Mucosa of stomach (tissue), 1 donor: ENCODE data around the gene LPCAT2.
A peak's percentile ranks its signal among the peaks of the same experiment; 100 is the strongest.

Source experiments
- H3K27me3 ChIP-seq: one replicate; pipeline ENCODE4 v1.7.0; 2013; ENCODE audit warnings: mild to moderate bottlenecking, low read length; ENCODE audit not compliant: control insufficient read depth, insufficient read depth
- H3K36me3 ChIP-seq: one replicate; pipeline ENCODE4 v1.7.0; 2013; ENCODE audit warnings: low read length; ENCODE audit not compliant: control insufficient read depth, insufficient read depth
- H3K4me1 ChIP-seq: one replicate; pipeline ENCODE4 v1.7.0; 2013; ENCODE audit warnings: mild to moderate bottlenecking, low read length; ENCODE audit not compliant: control insufficient read depth, insufficient read depth
- H3K4me3 ChIP-seq: one replicate; pipeline ENCODE4 v1.7.0; 2013; ENCODE audit warnings: low read length
- H3K9ac ChIP-seq: one replicate; pipeline ENCODE4 v1.7.0; 2013; ENCODE audit warnings: mild to moderate bottlenecking, low read length, moderate library complexity
- H3K9me3 ChIP-seq: one replicate; pipeline ENCODE4 v1.7.0; 2013; ENCODE audit warnings: mild to moderate bottlenecking, low read length, moderate library complexity; ENCODE audit not compliant: control insufficient read depth
- donor health status: Pancreatic carcinoma.

LPCAT2 gene

GRCh38 chr16:55473587-55473986, 35.3 kb upstream of the LPCAT2 start:
- H3K36me3 ChIP-seq, result no peaks in the 10 kb centered on the region
- H3K9me3 ChIP-seq, result no peaks in the 10 kb centered on the region
- peaks cover 17% of the 10 kb centered on the region for H3K4me1 ChIP-seq
- no peaks in the 10 kb centered on the region for H3K27me3 ChIP-seq
- no peak overlapping the region for H3K4me3 ChIP-seq
- H3K9ac ChIP-seq, result no peak overlapping the region

- Histone ChIP-seq H3K9ac (no peak overlapping the region), H3K36me3 (no peaks in the 10 kb centered on the region), H3K4me3 (no peak overlapping the region), H3K27me3 (peaks cover 5% of the 10 kb centered on the region), H3K9me3 (no peaks in the 10 kb centered on the region), H3K4me1 (peaks cover 17% of the 10 kb centered on the region)
Measured at GRCh38 chr16:55474821-55475220, 34.1 kb upstream of the LPCAT2 start.

GRCh38 chr16:55475919-55476318, 33.0 kb upstream of the LPCAT2 start:
- H3K27me3 ChIP-seq, result peaks cover 16% of the 10 kb centered on the region
- no peaks in the 10 kb centered on the region for H3K9me3 ChIP-seq
- H3K36me3 ChIP-seq, result no peaks in the 10 kb centered on the region
- H3K4me1 ChIP-seq, result peaks cover 9% of the 10 kb centered on the region
- no peak overlapping the region for H3K9ac ChIP-seq
- H3K4me3 ChIP-seq, result no peak overlapping the region

GRCh38 chr16:55476625-55477533, 32.0 kb upstream of the LPCAT2 start:
- H3K27me3 ChIP-seq, result peaks cover 19% of the 10 kb centered on the region
- no peaks in the 10 kb centered on the region for H3K9me3 ChIP-seq
- no peak overlapping the region for H3K4me3 ChIP-seq
- no peaks in the 10 kb centered on the region for H3K36me3 ChIP-seq
- H3K4me1 ChIP-seq, result peaks cover 3% of the 10 kb centered on the region
- H3K9ac ChIP-seq, result peak overlapping the region; percentile 24

GRCh38 chr16:55477736-55478135, 31.1 kb upstream of the LPCAT2 start:
- Histone ChIP-seq H3K9ac (peak overlapping the region; percentile 24), H3K27me3 (peaks cover 19% of the 10 kb centered on the region), H3K36me3 (no peaks in the 10 kb centered on the region), H3K4me1 (no peaks in the 10 kb centered on the region), H3K4me3 (no peak overlapping the region), H3K9me3 (no peaks in the 10 kb centered on the region)

GRCh38 chr16:55478827-55479429, 29.9 kb upstream of the LPCAT2 start, which contains the start of gene MMP2:
Gene MMP2, plus strand, starts transcription at chr16:55479198. Its CDS starts 282 bp downstream, at chr16:55479480.
- no peaks in the 10 kb centered on the region for H3K36me3 ChIP-seq
- H3K27me3 ChIP-seq, result peaks cover 19% of the 10 kb centered on the region
- no peaks in the 10 kb centered on the region for H3K9me3 ChIP-seq
- no peaks in the 10 kb centered on the region for H3K4me1 ChIP-seq
- peak within 1 kb of the TSS; percentile 35 for H3K9ac ChIP-seq
- H3K4me3 ChIP-seq, result no peak within 1 kb of the TSS

- Histone ChIP-seq H3K4me1 (no peaks in the 10 kb centered on the region), H3K9ac (peak overlapping the region; percentile 35), H3K27me3 (peaks cover 19% of the 10 kb centered on the region), H3K36me3 (no peaks in the 10 kb centered on the region), H3K9me3 (no peaks in the 10 kb centered on the region), H3K4me3 (no peak overlapping the region)
Measured at GRCh38 chr16:55479430-55480140, 29.3 kb upstream of the LPCAT2 start.

GRCh38 chr16:55480228-55480655, 28.6 kb upstream of the LPCAT2 start:
- no peaks in the 10 kb centered on the region for H3K4me1 ChIP-seq
- H3K4me3 ChIP-seq, result no peak overlapping the region
- no peaks in the 10 kb centered on the region for H3K9me3 ChIP-seq
- peaks cover 19% of the 10 kb centered on the region for H3K27me3 ChIP-seq
- H3K9ac ChIP-seq, result peak overlapping the region; percentile 35
- H3K36me3 ChIP-seq, result no peaks in the 10 kb centered on the region

GRCh38 chr16:55481023-55481422, 27.8 kb upstream of the LPCAT2 start:
- no peaks in the 10 kb centered on the region for H3K36me3 ChIP-seq
- H3K9ac ChIP-seq, result no peak overlapping the region
- peaks cover 19% of the 10 kb centered on the region for H3K27me3 ChIP-seq
- no peaks in the 10 kb centered on the region for H3K4me1 ChIP-seq
- H3K4me3 ChIP-seq, result no peak overlapping the region
- no peaks in the 10 kb centered on the region for H3K9me3 ChIP-seq

GRCh38 chr16:55482056-55482455, 26.8 kb upstream of the LPCAT2 start:
- no peaks in the 10 kb centered on the region for H3K4me1 ChIP-seq

GRCh38 chr16:55487048-55487803, 21.6 kb upstream of the LPCAT2 start:
- Histone ChIP-seq H3K4me1 (no peaks in the 10 kb centered on the region), H3K36me3 (no peaks in the 10 kb centered on the region), H3K9me3 (no peaks in the 10 kb centered on the region), H3K27me3 (no peaks in the 10 kb centered on the region), H3K4me3 (no peak overlapping the region), H3K9ac (no peak overlapping the region)

More at GRCh38 chr16:55482056-55482455, 26.8 kb upstream of the LPCAT2 start:
- H3K9me3 ChIP-seq, result no peaks in the 10 kb centered on the region
- no peak overlapping the region for H3K4me3 ChIP-seq
- no peaks in the 10 kb centered on the region for H3K36me3 ChIP-seq
- no peak overlapping the region for H3K9ac ChIP-seq
- H3K27me3 ChIP-seq, result peaks cover 19% of the 10 kb centered on the region
